HG03108 (cell line): ENCODE measurements around the gene RSPO1.
"Not testable (repeated sequence)": the region's sequence is repeated elsewhere in the genome, so short reads cannot be mapped to it uniquely, and the experiment has no call there.

Experiments
- ATAC-seq: cut with Tn5 transposase; IDR thresholded peaks from one replicate; pipeline ENCODE4 v1.9.1; 2021; ENCODE audit warnings: moderate library complexity; ENCODE audit not compliant: unreplicated experiment

RSPO1 gene, protein sequence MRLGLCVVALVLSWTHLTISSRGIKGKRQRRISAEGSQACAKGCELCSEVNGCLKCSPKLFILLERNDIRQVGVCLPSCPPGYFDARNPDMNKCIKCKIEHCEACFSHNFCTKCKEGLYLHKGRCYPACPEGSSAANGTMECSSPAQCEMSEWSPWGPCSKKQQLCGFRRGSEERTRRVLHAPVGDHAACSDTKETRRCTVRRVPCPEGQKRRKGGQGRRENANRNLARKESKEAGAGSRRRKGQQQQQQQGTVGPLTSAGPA

DNA sequence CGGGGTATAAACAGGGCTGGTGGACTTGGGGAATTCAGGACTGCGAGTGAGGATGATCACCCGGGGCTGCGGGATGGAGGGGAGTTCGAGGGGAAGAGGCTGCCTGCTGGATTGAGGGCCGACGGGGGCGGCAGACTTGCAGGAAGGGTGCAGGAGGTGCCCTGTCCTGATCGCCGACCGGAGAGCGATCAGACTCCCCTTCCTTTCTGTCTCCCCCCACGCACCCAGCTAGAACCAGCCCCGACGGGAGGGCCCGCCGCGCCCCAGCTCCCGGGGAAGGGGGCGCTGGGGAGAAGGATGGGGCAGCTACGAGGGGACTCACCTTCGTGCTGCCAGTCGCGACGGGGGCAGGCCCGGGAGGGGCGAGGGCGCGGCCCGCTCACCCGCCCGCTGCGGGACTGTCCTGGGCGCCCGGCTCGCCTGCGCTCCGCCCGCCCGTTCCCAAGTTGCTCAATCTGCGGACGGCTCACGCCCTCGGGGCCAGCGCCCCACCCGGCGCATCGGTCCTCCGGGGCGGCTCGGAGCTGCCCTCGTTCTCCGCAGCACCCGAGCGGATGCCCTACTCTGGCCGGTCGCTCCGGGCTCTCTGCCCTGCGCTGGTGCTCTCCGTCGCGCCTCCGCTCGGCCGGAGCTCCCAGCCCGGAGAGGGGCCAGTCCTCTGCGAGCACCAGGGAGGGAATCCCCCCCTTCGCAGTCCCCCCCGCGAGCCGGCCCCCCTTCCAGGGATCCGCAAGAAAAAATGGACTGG is at the start of gene RSPO1:
Gene RSPO1, minus strand, starts transcription at position 649 of the 748 bp plus-strand sequence. CDS start 5,231 bp downstream, outside the sequence.
- ATAC-seq, result no peak

DNA sequence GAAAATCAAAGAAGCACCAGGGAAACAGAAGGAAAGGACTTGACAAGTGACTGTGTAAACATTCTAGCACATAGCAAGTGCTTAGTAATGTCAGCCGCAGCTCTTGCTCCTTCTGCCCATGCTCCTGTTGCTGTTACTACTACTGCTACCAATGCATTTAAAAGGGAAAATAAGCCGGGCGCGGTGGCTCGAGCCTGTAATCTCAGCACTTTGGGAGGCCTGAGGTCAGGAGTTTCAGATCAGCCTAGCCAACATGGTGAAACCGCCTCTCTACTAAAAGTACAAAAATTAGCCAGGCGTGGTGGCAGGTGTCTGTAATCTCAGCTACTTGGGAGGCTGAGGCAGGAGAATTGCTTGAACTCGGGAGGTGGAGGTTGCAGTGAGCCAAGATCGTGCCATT is 49.5 kb upstream of the RSPO1 start:
- ATAC-seq, result not testable (repeated sequence)

GRCh38 chr1:37682334-37682987 is 47.8 kb upstream of the RSPO1 start:
- no peak for ATAC-seq

- no peak for ATAC-seq
Observed at GRCh38 chr1:37680933-37681332, 46.2 kb upstream of the RSPO1 start.

- no peak for ATAC-seq
Observed at GRCh38 chr1:37677808-37678207, 43.1 kb upstream of the RSPO1 start.

- ATAC-seq, result no peak
Observed at GRCh38 chr1:37677143-37677439, 42.4 kb upstream of the RSPO1 start.

DNA sequence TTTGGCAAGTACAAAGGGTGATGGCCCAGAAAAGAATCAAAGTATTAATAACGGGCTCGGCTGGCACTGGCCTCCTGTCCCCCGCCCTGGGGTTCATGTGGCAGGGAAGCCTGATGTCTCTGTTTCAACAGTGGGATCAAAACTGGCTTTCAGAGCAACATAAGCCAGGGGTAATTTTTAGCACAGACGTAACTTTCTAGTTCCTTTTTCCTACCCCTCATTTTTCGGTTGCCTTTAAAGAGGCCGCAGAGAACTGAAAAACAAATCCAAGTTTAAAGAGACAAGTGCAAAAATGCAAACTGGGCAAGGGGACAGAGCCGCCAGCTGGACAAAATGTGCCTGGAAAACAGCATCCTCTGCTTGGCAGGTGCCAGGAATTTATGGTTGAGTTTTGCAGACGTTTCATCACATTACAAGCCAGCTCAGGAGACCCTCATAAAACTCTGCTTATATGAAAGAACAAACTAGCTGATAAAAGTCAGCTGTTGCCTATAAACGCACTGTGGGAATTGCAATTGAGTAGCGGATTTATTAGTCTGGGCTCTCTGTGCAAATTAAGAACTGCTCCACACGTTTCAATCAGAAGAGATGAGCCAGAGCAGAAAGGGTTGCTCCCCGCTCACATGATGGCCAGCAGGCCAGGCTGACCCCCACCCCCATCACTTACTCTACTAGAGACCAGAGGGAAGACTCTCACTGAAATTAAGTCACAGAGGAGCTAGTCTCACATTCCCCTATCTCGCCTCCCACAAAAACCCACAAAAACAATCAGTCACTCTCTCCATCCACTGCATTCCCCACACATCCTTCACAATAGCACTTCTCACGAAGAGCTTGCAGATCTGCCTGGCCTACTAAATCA is 41.8 kb upstream of the RSPO1 start:
- no peak for ATAC-seq

GRCh38 chr1:37673920-37674319 is 39.2 kb upstream of the RSPO1 start:
- ATAC-seq, result no peak

DNA sequence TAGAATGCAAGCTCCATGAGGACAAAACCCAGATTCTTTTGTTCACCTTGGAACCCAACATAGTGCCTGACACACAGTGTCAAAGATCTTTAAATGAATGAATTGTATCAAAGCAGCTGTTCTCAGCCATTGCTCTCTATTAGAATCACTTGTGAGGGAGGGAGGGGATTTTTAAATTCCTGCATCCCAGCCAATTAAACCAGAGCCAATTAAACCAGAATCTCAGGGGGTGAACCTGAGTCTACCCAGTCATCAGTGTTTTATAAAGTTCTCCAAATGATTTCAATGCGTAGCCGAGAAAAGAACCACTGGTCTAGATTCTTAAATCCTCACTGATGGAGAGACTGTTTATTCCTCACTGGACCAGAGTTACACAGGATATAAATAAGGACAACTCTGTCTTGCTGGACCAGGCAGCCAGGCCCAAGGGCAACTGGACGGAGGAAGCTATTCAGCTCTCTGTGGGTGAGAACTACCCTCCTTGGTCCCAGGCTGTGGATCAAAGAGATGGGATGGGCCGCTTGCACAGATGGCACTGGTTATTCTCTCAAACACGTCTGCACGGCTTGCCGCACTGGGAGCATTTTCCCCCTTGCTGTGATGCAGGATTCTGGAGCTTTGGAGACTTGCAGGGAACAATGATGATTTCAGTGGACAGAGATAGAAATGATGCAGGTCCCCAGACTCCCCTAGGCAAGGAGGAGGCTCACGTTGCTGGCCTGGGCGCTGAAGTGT is 37.6 kb upstream of the RSPO1 start:
- ATAC-seq, result no peak

- ATAC-seq, result no peak
Observed at GRCh38 chr1:37671261-37671660, 36.6 kb upstream of the RSPO1 start.

DNA sequence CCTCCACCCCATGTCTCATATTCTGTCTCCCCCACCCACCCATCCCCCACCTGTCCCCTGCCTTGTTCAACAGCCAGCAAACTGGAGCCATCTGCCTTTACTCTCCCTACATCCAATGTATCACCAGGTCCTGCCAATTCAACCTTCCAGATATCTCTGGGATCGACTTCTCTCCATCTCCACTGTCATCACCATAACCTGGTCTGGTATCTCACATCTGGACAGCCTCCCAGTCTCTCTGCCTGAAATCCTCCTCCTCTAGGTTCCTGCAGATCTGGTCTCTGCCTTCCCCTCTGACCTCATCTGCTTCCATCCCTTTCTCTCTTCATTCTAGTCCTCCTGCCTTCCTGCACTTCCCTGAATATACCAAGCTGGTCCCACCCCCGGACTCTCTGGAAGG is 35.4 kb upstream of the RSPO1 start:
- no peak for ATAC-seq

DNA sequence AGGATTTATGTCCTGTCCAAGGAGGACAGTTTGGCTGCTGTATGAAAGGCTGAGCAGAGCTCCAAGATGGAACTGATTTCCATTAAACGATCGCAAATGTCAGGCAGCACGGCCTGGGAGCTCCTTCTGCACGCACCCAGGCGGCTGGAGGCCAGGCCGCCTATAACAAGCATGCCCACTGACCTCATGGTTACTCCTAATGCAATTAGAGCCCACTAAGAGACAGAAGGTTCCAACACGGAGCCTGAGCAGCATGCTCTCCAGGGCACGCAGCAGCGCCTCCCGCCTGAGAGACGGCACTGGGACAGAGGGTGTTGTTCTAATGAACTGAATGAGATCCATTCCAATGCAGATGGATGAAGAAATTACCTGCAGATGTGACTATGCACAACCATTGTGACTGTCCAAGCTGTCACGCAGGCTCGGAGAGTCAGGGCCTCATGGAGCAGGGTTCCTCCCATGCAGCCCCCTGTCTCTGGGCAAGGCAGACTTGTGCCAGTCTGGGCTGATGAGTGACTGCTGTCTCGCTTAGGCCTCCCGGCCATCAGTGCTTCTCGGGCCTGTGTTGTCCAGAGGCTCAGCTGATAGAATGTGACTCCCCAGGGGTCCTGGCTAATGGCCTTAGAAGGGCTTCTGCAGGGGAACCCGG is 32.5 kb upstream of the RSPO1 start:
- no peak for ATAC-seq

- ATAC-seq, result no peak
Observed at GRCh38 chr1:37666241-37666867, 31.7 kb upstream of the RSPO1 start.

GRCh38 chr1:37663426-37664000 is 28.8 kb upstream of the RSPO1 start:
- no peak for ATAC-seq

DNA sequence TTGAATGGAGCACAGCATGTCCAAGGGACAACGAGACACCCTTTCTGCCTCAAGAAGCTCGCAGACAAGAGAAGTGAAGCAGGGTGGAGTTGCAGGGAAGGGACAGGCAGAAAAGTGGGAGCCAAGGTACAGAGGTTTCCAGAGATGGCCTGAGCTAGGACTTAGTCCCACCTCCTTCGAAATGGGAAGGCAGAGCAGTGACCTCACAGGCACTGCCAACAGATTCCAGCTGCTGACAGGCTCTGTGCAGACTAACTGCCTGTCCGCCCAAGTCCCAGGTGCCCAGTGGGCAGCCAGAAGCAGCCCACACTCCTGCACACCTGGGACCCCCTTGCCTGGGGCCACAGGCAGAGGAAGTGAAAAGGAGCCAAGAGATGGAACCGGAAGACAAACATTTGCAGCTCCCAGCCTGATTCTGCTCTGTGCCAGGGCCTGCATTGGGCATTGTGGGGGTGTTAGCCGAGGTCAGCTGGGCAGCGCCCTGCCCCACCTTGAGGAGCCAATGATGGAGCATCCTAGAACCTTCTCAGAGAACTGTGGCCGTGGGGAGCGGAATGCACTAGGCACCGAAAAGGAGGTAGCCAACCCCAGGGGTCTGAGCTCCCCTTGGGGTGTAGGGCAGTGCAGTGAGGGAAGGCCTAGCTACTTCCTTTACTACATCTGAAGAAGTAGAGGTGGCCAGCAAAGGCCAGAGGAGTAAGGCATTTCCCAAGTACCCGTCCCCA is 27.5 kb upstream of the RSPO1 start:
- ATAC-seq, result no peak

DNA sequence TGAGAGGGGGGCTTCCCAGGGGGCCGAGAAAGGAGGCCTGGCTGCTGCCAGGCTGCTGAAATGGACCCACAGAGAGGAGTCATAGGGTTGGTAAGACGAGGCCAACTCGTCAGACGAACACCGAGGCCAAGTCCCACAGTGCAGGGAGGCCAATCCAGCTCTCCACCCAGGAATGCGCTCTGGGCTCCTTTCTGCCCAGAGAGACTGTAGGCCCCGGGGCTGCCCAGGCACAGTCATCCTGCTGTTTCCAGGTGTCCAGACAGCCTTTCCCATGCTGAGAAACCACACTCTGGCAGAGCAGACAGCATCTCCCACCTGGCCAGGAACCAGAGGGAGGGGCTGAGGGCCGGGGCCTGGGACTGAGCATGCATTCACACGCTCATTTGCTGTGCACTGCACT is 26.7 kb upstream of the RSPO1 start:
- ATAC-seq, result no peak

DNA sequence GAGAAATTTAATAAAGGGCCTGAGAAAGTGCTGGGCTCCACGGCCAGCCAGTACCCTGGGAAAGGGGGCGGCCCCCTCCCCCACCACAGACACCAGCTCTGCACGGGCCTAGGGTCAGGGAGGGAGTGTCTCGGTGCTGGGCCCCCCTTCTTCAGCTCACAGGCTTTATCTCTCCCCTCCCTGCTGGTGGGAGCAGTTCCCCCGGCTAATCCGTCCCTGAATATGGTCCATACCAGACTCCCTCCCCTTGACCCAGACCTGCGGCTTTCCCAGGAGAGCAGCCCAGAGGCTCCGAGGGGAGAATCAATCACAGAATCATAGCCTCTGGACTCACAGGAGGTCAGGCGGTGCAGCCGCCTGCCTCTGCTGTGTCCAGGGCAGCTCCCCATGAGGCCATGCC is 26.0 kb upstream of the RSPO1 start:
- no peak for ATAC-seq

DNA sequence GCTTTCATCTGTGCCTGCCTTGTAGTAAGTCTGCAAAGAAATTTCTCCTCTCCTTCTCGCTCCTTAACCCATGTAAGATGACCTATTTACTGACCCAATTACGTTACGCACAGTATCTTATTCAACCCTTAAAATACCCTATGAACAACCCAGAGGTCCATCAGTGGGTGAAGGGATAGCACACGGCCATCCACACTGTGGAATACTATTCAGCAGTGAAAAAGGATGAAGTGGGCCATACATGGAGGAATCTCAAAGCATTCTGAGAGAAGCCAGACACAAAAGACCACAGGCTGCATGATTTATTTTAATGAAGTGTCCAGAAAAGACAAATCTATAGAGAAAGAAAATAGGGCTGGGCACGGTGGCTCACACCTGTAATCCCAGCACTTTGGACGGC is 23.8 kb upstream of the RSPO1 start:
- no peak for ATAC-seq
